H1 (cell line): ENCODE measurements around the gene BCAS1. TPM values are rescaled to one million over a fixed set of nuclear protein-coding genes. Genes with fewer than 3 reads are reported as not detected.

Experiments
- CTCF ChIA-PET: fragments of 300-600 bp; sonication (Branson Sonifier 250); formaldehyde crosslinking; loops from one replicate; lab custom pipeline; 2021; ENCODE audit not compliant: partially characterized antibody; lab: Charles Lee
- POLR2A ChIA-PET: fragments of 300-600 bp; sonication (Branson Sonifier 250); formaldehyde crosslinking; loops from one replicate; lab custom pipeline; 2021; ENCODE audit warnings: inconsistent platforms; ENCODE audit not compliant: partially characterized antibody; lab: Charles Lee
- DNase-seq, 2 experiments: peaks; one replicate each; pipeline versions ENCODE4 v3.0.0 to v3.0.0-alpha.2; 2010 to 2022; ENCODE audit warnings: low spot score in 2 of 2, low read depth in 1 of 2, mixed read lengths in 1 of 2
- FAIRE-seq: peaks from 2 replicates; lab custom pipeline; 2011; peaks lifted over from hg19 to GRCh38; lab: Jason Lieb, UNC
- H2AFZ ChIP-seq: 2 replicates; pipeline ENCODE4 v1.8.1; 2012; ENCODE audit warnings: low read length, inconsistent platforms
- H2AK5ac ChIP-seq: 2 replicates; pipeline ENCODE4 v1.6.1; 2013; ENCODE audit warnings: low read depth, low read length
- H2BK120ac ChIP-seq: replicated peaks from 2 replicates; pipeline ENCODE3; 2013; ENCODE audit warnings: low read depth, low read length, inconsistent platforms
- H2BK12ac ChIP-seq: 2 replicates; pipeline ENCODE4 v1.6.1; 2013; ENCODE audit warnings: low read depth, low read length
- H2BK15ac ChIP-seq: 2 replicates; pipeline ENCODE4 v1.6.1; 2013; ENCODE audit warnings: low read length
- H2BK20ac ChIP-seq: 2 replicates; pipeline ENCODE4 v1.6.1; 2013; ENCODE audit warnings: low read length
- H2BK5ac ChIP-seq: 2 replicates; pipeline ENCODE4 v1.6.1; 2013; ENCODE audit warnings: low read depth, low read length
- H3K14ac ChIP-seq: 2 replicates; pipeline ENCODE4 v1.6.1; 2013; ENCODE audit warnings: inconsistent platforms; ENCODE audit not compliant: insufficient read length
- H3K18ac ChIP-seq: 2 replicates; pipeline ENCODE4 v1.6.1; 2013; ENCODE audit warnings: low read length; ENCODE audit errors: extremely low read depth
- H3K23ac ChIP-seq: 2 replicates; pipeline ENCODE4 v1.6.1; 2013; ENCODE audit warnings: inconsistent platforms; ENCODE audit not compliant: insufficient read length
- H3K23me2 ChIP-seq: 2 replicates; pipeline ENCODE4 v1.6.1; 2013; ENCODE audit warnings: low read depth, low read length
- H3K27ac ChIP-seq: 2 replicates; pipeline ENCODE4 v1.6.1; 2011; ENCODE audit warnings: low read depth, low read length, inconsistent platforms
- H3K27me3 ChIP-seq, 4 experiments: replicated peaks in 1 of 4; 1 replicate in 1 of 4; 2 replicates in 3 of 4; pipeline versions ENCODE4 v1.6.1 to v1.8.1; 2011 to 2013; ENCODE audit warnings: low read length in 3 of 4, mild to moderate bottlenecking in 3 of 4, inconsistent platforms in 2 of 4, mixed read lengths in 2 of 4, moderate library complexity in 1 of 4; ENCODE audit not compliant: control insufficient read depth in 3 of 4, insufficient read depth in 3 of 4; ENCODE audit errors: extremely low read depth in 1 of 4
- H3K36me3 ChIP-seq, 4 experiments: 2 replicates each; pipeline versions ENCODE4 v1.6.1 to v1.8.1; 2011 to 2013; ENCODE audit warnings: mild to moderate bottlenecking in 4 of 4, low read length in 3 of 4, moderate library complexity in 2 of 4, control low read depth in 1 of 4, inconsistent platforms in 1 of 4; ENCODE audit not compliant: insufficient read depth in 4 of 4, control insufficient read depth in 2 of 4
- H3K4ac ChIP-seq: replicated peaks from 2 replicates; pipeline ENCODE3; 2013; ENCODE audit warnings: low read length, low read depth, mixed read lengths, inconsistent platforms; ENCODE audit not compliant: insufficient read length
- H3K4me1 ChIP-seq, 4 experiments: replicated peaks in 1 of 4; 1 replicate in 1 of 4; 2 replicates in 3 of 4; pipeline versions ENCODE4 v1.6.1 to v1.8.1; 2011 to 2013; ENCODE audit warnings: low read length in 3 of 4, inconsistent platforms in 2 of 4, mixed read lengths in 1 of 4; ENCODE audit not compliant: insufficient read depth in 4 of 4, control insufficient read depth in 3 of 4
- H3K4me2 ChIP-seq, 2 experiments: 2 replicates each; pipeline versions ENCODE4 v1.6.1 to v1.8.1; 2011 to 2013; ENCODE audit warnings: low read depth in 2 of 2, low read length in 2 of 2, control low read depth in 1 of 2, inconsistent platforms in 1 of 2, mild to moderate bottlenecking in 1 of 2; ENCODE audit not compliant: insufficient read depth in 1 of 2
- H3K4me3 ChIP-seq, 4 experiments: fragments of 200-600, 300-600 bp in 1 of 4; sonication (generic), shearing (Covaris generic), sonication (Bioruptor Twin) in 1 of 4; 2 replicates each; pipeline versions ENCODE4 v1.5.1 to v1.8.1; 2011 to 2016; ENCODE audit warnings: low read length in 4 of 4, low read depth in 3 of 4, control low read depth in 2 of 4, inconsistent platforms in 2 of 4, mild to moderate bottlenecking in 2 of 4, mixed read lengths in 1 of 4, moderate library complexity in 1 of 4; ENCODE audit not compliant: insufficient read depth in 2 of 4; ENCODE audit errors: extremely low read depth in 1 of 4
- H3K56ac ChIP-seq: replicated peaks from 2 replicates; pipeline ENCODE3; 2013; ENCODE audit warnings: low read depth, mild to moderate bottlenecking, mixed read lengths, low read length, inconsistent platforms; ENCODE audit not compliant: insufficient read length
- H3K79me1 ChIP-seq: 2 replicates; pipeline ENCODE4 v1.6.1; 2013; ENCODE audit warnings: low read depth, low read length, control low read depth
- H3K79me2 ChIP-seq, 2 experiments: 2 replicates each; pipeline versions ENCODE4 v1.6.1 to v1.8.1; 2012 to 2013; ENCODE audit warnings: low read length in 2 of 2, mild to moderate bottlenecking in 2 of 2, inconsistent platforms in 1 of 2; ENCODE audit not compliant: insufficient read depth in 2 of 2, control insufficient read depth in 1 of 2
- H3K9ac ChIP-seq, 4 experiments: replicated peaks in 1 of 4; 1 replicate in 1 of 4; 2 replicates in 3 of 4; pipeline versions ENCODE4 v1.6.1 to v1.8.1; 2011 to 2013; ENCODE audit warnings: low read depth in 3 of 4, low read length in 3 of 4, control low read depth in 2 of 4, mild to moderate bottlenecking in 2 of 4, moderate library complexity in 2 of 4, inconsistent platforms in 1 of 4; ENCODE audit errors: extremely low read depth in 1 of 4
- H3K9me3 ChIP-seq, 2 experiments: 2 replicates each; pipeline versions ENCODE4 v1.6.1 to v1.8.1; 2012 to 2013; ENCODE audit warnings: mild to moderate bottlenecking in 2 of 2, moderate library complexity in 2 of 2, control low read depth in 1 of 2, inconsistent platforms in 1 of 2, low read depth in 1 of 2, low read length in 1 of 2, mixed read lengths in 1 of 2; ENCODE audit not compliant: insufficient read depth in 2 of 2
- H4K20me1 ChIP-seq, 2 experiments: replicated peaks in 1 of 2; 2 replicates each; pipeline versions ENCODE3 to v1.8.1; 2011 to 2013; ENCODE audit warnings: inconsistent platforms in 2 of 2, low read length in 2 of 2, mild to moderate bottlenecking in 1 of 2; ENCODE audit not compliant: insufficient read depth in 2 of 2, control insufficient read depth in 1 of 2
- H4K5ac ChIP-seq: 2 replicates; pipeline ENCODE4 v1.6.1; 2013; ENCODE audit warnings: low read length, low read depth, mixed read lengths, inconsistent platforms; ENCODE audit not compliant: insufficient read length
- H4K8ac ChIP-seq: 2 replicates; pipeline ENCODE4 v1.8.0; 2013; ENCODE audit warnings: mild to moderate bottlenecking, moderate library complexity, low read length, inconsistent platforms; ENCODE audit not compliant: insufficient read depth; ENCODE audit errors: extremely low read depth
- H4K91ac ChIP-seq: replicated peaks from 2 replicates; pipeline ENCODE3; 2013; ENCODE audit warnings: low read length, mixed read lengths, inconsistent platforms; ENCODE audit not compliant: insufficient read length
- CHD1 ChIP-seq: IDR thresholded peaks from 2 replicates; pipeline ENCODE4 v1.6.1; 2012; ENCODE audit warnings: low read depth, low read length, improper control_type of control experiment
- HDAC2 ChIP-seq, 2 experiments: fragments of 300-600 bp in 1 of 2; sonication (generic) in 1 of 2; IDR thresholded peaks; 2 replicates each; pipeline ENCODE4 v1.6.1; 2011 to 2012; ENCODE audit warnings: low read depth in 2 of 2, low read length in 2 of 2, mild to moderate bottlenecking in 2 of 2, moderate library complexity in 2 of 2, borderline replicate concordance in 1 of 2, inconsistent platforms in 1 of 2
- POLR2A ChIP-seq, 2 experiments: IDR thresholded peaks; 1 replicate in 1 of 2; 2 replicates in 1 of 2; pipeline ENCODE4 v1.6.1; 2011; ENCODE audit warnings: low read depth in 2 of 2, low read length in 2 of 2, mild to moderate bottlenecking in 2 of 2; ENCODE audit errors: control extremely low read depth in 1 of 2
- RBBP5 ChIP-seq: IDR thresholded peaks from 2 replicates; pipeline ENCODE4 v1.7.1; 2012; ENCODE audit warnings: low read depth, mild to moderate bottlenecking, inconsistent platforms, low read length, moderate library complexity, borderline replicate concordance
- RFX5 ChIP-seq: IDR thresholded peaks from 2 replicates; pipeline ENCODE4 v1.6.1; 2011; ENCODE audit warnings: low read depth, low read length, improper control_type of control experiment, borderline replicate concordance
- SAP30 ChIP-seq: fragments of 300-600 bp; sonication (generic); IDR thresholded peaks from 2 replicates; pipeline ENCODE4 v1.7.1; 2012; ENCODE audit warnings: low read length, moderate library complexity, mild to moderate bottlenecking, inconsistent platforms; ENCODE audit not compliant: insufficient read depth, insufficient replicate concordance
- SP2 ChIP-seq: IDR thresholded peaks from 2 replicates; pipeline ENCODE4 v1.6.1; 2012; ENCODE audit warnings: mild to moderate bottlenecking, low read length, inconsistent platforms
- ZNF274 ChIP-seq: IDR thresholded peaks from 2 replicates; pipeline ENCODE4 v1.7.0; 2012; ENCODE audit warnings: low read length, borderline replicate concordance; ENCODE audit errors: extremely low read depth
- WGBS, 2 experiments: shearing (Covaris generic) in 1 of 2; methylation state at CpG; one replicate each; pipeline versions ENCODE4 v1.1.6 to v1.1.7; 2013 to 2015; ENCODE audit warnings: low lambda C conversion rate in 2 of 2, mixed read lengths in 2 of 2, inconsistent platforms in 1 of 2, low coverage in 1 of 2, missing lambda C conversion rate in 1 of 2; ENCODE audit not compliant: insufficient replicate concordance in 2 of 2, insufficient coverage in 1 of 2, insufficient read length in 1 of 2; ENCODE audit errors: extremely low coverage in 1 of 2, missing lambda C conversion rate in 1 of 2; 5-methylcytosine and 5-hydroxymethylcytosine counted together
- polyA plus RNA-seq, 7 experiments: library from polyadenylated mRNA; depleted of rRNA in 3 of 7; stranded (reverse) in 5 of 7; unstranded in 2 of 7; fragments of >200 nt in 5 of 7; fragments of 200-250 nt in 2 of 7; gene quantifications; 1 replicate in 5 of 7; 2 replicates in 1 of 7; 4 replicates in 1 of 7; pipeline versions ENCODE4 v1.2.1 to v1.2.3, GENCODE V29; 2011 to 2013; ENCODE audit warnings: missing spikeins in 2 of 7, mixed read lengths in 2 of 7
- total RNA-seq: library from RNA; stranded (reverse); fragmentation: NEBNext Ultra II Directional; extraction: Animal tissue kit (Norgen Biotek cat#: 25700); gene quantifications from 2 replicates; pipeline ENCODE4 v1.2.1, GENCODE V29; 2021

The BCAS1 gene
- total and polyA plus RNA-seq, 2 of the 8 experiments (the other 6 are each of a cell fraction or from before 2014, with no cell fraction given), result 0.06 to 0.19 TPM

DNA sequence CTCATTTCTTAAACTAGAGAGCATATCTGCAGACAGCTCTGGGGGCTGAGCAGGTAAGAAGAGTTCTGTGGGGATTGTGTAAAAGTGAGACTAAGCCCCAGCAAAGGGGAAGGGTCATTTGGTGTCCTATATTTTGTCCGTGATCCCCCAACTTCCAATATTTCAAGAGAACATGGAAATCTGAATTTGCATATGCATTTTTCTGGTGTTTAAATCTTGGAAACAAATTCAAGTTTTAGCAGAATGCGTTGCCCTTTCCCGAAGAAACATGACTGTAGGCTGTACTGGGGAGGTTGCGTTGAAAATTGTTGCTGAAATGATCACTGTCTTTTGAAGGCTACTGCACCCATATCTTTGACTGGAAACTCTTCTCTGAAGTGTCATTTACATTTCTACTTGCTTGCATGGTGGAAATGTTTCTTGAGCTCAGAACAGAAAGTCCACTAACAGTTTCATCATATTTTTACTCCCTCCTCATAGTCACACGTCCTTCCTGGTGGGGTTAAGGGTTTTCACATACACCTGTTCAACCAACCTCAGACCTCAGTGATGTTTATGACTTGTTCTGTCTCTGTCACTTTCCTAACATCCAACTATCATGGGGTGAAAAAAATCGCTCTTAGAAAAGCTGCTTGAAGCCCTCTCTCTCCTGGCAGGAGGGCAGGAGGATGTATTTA, 140.3 kb downstream of the BCAS1 start:
- Histone ChIP-seq H2BK120ac (no peak overlapping the region), H2BK12ac (no peak overlapping the region), H3K9ac (no peak overlapping the region), H3K27ac (no peak overlapping the region), H2BK20ac (no peak overlapping the region), H3K4me2 (no peak overlapping the region), H2AK5ac (no peak overlapping the region), H3K36me3 (no peaks in the 10 kb centered on the region), H3K4ac (no peak overlapping the region), H3K14ac (no peak overlapping the region), H3K4me3 (no peak overlapping the region), H3K56ac (no peak overlapping the region), H3K79me2 (no peaks in the 10 kb centered on the region), H3K79me1 (no peaks in the 10 kb centered on the region), H3K18ac (no peak overlapping the region), H4K8ac (no peak overlapping the region), H3K27me3 (no peaks in the 10 kb centered on the region), H3K9me3 (no peaks in the 10 kb centered on the region), H4K5ac (no peak overlapping the region), H2AFZ (no peak overlapping the region), H3K23me2 (no peaks in the 10 kb centered on the region), H2BK5ac (no peak overlapping the region), H4K91ac (no peak overlapping the region), H3K23ac (no peak overlapping the region), H4K20me1 (no peaks in the 10 kb centered on the region), H3K4me1 (peaks cover 0 to 4% (median 2%) of the 10 kb centered on the region in 4 experiments; a peak in 6 of 7 replicates), H2BK15ac (no peak overlapping the region)
- WGBS, 2 experiments, result 76% methylated on average over 6 of the region's 6 CpGs; no CpG with 5 or more reads in 1 of the 2 experiments
- POLR2A ChIA-PET, result interaction anchor here (1.3 to 1.5 kb wide), 2 partner anchors 11 to 38 kb away, joined by 3 read pairs; no protein-coding TSS in a partner anchor
- FAIRE-seq, result no peak
- CTCF ChIA-PET, result interaction anchor here (0.7 to 2.7 kb wide), 4 partner anchors 9 to 22 kb away, joined by 4 to 9 read pairs (median 8); no protein-coding TSS in a partner anchor
- no peak for DNase-seq
- TF ChIP-seq SAP30 (no peak), POLR2A (IDR thresholded peaks at IDR 0.05; ENCODE audit: control extremely low read depth in 1 of 2, low read depth in 2 of 2, low read length in 2 of 2) (no peak), SP2 (no peak), RBBP5 (no peak), RFX5 (no peak), HDAC2 (IDR thresholded peaks at IDR 0.05; ENCODE audit: borderline replicate concordance in 1 of 2, low read depth in 2 of 2, low read length in 2 of 2) (no peak), CHD1 (no peak), ZNF274 (no peak)
